NT2/D1 (cell line): Measurements from ENCODE around the gene CIBAR2.

Experiments used
- SUZ12 ChIP-seq: IDR thresholded peaks from 2 replicates; pipeline ENCODE4 v1.6.1; 2011; ENCODE audit not compliant: insufficient read length, insufficient read depth; ENCODE audit errors: extremely low read depth
- YY1 ChIP-seq: IDR thresholded peaks from 2 replicates; pipeline ENCODE4 v1.6.1; 2011; ENCODE audit not compliant: insufficient read length, insufficient read depth
- ZNF274 ChIP-seq: IDR thresholded peaks from 2 replicates; pipeline ENCODE4 v1.6.1; 2011; ENCODE audit warnings: mild to moderate bottlenecking, low read depth, low read length

DNA sequence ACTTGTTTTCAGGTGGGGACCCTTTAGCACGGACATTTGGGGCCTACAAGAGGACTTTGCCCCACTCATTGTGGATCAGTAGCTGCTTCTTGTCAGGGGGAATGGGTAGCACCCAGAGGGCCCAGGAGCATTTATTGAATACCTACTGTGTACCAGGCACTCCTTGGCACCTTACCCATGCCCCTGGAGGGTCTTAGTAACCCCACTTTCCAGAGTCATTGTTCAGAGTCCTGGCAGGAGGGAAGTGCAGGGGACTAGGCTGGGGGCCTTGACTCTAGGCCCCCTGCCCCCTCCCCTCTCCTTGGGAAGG is 21.0 kb upstream of the CIBAR2 start:
- no peak for TF ChIP-seq YY1
- TF ChIP-seq ZNF274: no peak
- no peak for TF ChIP-seq SUZ12
